B cell (primary cell): ENCODE measurements around the gene RGL3.

ENCODE experiments used
- CTCF ChIP-seq: fragments of 200-600 bp; IDR thresholded peaks from one replicate; pipeline ENCODE4 v1.8.0; 2022; ENCODE audit warnings: antibody characterized with exemption, mild to moderate bottlenecking
- EZH2 ChIP-seq: IDR thresholded peaks from 2 replicates; pipeline ENCODE4 v1.6.1; 2012; ENCODE audit warnings: borderline replicate concordance, low read depth, mild to moderate bottlenecking, moderate library complexity, low read length; ENCODE audit not compliant: insufficient read depth, poor library complexity, severe bottlenecking

DNA sequence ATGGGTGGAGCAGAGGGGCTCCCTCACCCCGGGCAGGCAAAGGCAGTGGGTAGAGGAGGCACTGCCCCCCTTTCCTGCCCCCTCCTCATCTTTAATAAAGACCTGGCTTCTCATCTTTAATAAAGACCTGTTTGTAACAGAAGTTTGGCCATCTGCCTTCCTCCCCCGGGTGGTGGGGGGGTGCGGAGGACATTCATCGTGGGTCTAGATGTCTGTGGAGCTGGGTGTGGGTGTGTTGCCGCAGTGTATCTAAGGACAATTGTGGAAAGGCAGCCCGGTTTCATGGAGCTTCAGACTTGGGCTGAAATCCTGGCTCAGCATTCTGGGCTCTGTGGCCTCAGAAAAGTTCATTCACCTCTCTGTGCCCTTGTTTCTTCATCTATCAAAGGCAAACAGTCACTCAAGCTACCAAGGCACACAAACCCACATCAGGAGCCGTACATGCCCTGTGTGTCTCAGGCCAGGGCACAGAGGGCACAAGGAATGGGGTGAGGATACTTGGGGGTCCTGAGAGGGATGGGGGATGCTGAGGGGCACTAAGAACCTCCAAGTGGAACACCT lies 53.5 kb downstream of the RGL3 start:
- no peak for TF ChIP-seq CTCF
- no peak for TF ChIP-seq EZH2
